OCI-LY3 (cell line): ENCODE data around the gene UBL4A.

Source experiments
- H2AFZ ChIP-seq: fragments of 200-600, 300-600 bp; shearing (Covaris generic); 2 replicates; pipeline ENCODE4 v1.6.0; 2014; ENCODE audit warnings: antibody characterized with exemption, low read depth, low read length
- H3K27ac ChIP-seq: fragments of 200-600, 300-600 bp; sonication (generic); 2 replicates; pipeline ENCODE4 v1.5.1; 2014; ENCODE audit warnings: mild to moderate bottlenecking, low read length, moderate library complexity, mixed read lengths
- H3K27me3 ChIP-seq: fragments of 200-600, 300-600 bp; sonication (generic); 2 replicates; pipeline ENCODE4 v1.6.1; 2014; ENCODE audit warnings: low read depth, low read length, mixed read lengths
- H3K36me3 ChIP-seq: fragments of 200-600, 300-600 bp; sonication (generic); replicated peaks from 2 replicates; pipeline ENCODE3; 2014; ENCODE audit warnings: low read depth, low read length, mixed read lengths
- H3K4me1 ChIP-seq: fragments of 300-600, 200-600 bp; sonication (generic); 2 replicates; pipeline ENCODE4 v1.6.1; 2014; ENCODE audit warnings: low read length, mixed read lengths
- H3K4me2 ChIP-seq: fragments of 200-600, 300-600 bp; sonication (generic); 2 replicates; pipeline ENCODE4 v1.6.1; 2014; ENCODE audit warnings: low read length, mixed read lengths
- H3K4me3 ChIP-seq: fragments of 300-600, 200-600 bp; sonication (generic); 2 replicates; pipeline ENCODE4 v1.5.1; 2014; ENCODE audit warnings: antibody characterized with exemption, mild to moderate bottlenecking, low read length, moderate library complexity
- H3K79me2 ChIP-seq: fragments of 300-600, 200-600 bp; shearing (Covaris generic); 2 replicates; pipeline ENCODE4 v1.6.1; 2014; ENCODE audit warnings: mild to moderate bottlenecking, low read length, mixed read lengths
- H3K9ac ChIP-seq: fragments of 300-600, 200-600 bp; shearing (Covaris generic); 2 replicates; pipeline ENCODE4 v1.6.0; 2014; ENCODE audit warnings: mild to moderate bottlenecking, low read length, moderate library complexity
- H3K9me3 ChIP-seq: fragments of 200-600, 300-600 bp; shearing (Covaris generic); 2 replicates; pipeline ENCODE4 v1.6.1; 2014; ENCODE audit warnings: low read length, mixed read lengths; ENCODE audit not compliant: insufficient read depth
- H4K20me1 ChIP-seq: fragments of 200-600, 300-600 bp; sonication (generic); 2 replicates; pipeline ENCODE4 v1.6.1; 2016; ENCODE audit warnings: low read length, mixed read lengths; ENCODE audit not compliant: insufficient read depth
- EZH2phosphoT487 ChIP-seq: fragments of 200-600 bp; shearing (Covaris generic); IDR thresholded peaks from 2 replicates; pipeline ENCODE4 v1.6.1; 2018; ENCODE audit warnings: antibody characterized with exemption, mixed run types, low read depth
- TF ChIP-seq, protein P1 (sequence below): fragments of 200-600, 300-600 bp; sonication (generic); IDR thresholded peaks from 2 replicates; pipeline ENCODE4 v1.5.1; 2014; ENCODE audit warnings: antibody characterized with exemption, low read length, low read depth

UBL4A gene

DNA sequence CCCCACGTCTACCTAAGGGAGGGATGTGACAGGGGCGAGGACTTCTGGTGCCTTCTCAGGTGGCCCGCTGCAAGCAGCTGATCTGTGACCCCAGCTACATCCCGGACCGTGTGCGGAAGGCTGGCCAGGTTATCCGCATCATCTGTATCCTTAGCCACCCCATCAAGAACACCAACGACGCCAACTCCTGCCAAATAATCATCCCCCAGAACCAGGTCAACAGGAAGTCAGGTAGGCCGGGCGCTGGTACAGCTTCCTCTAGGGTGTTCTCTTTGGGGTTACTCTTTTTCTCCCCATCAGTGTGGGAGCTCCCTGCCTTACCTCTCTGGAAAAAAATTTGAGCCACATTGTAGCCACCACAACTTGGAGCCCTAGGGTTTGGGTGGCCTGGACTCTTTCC is 44.9 kb downstream of the UBL4A start:
- H2AFZ ChIP-seq = no peak overlapping the region
- no peak overlapping the region for H3K4me2 ChIP-seq
- no peak overlapping the region for H3K27ac ChIP-seq
- H3K4me3 ChIP-seq = no peak overlapping the region
- H3K79me2 ChIP-seq = peaks cover 33% of the 10 kb centered on the region
- no peaks in the 10 kb centered on the region for H3K9me3 ChIP-seq
- H3K36me3 ChIP-seq = peaks cover 5% of the 10 kb centered on the region
- no peaks in the 10 kb centered on the region for H3K27me3 ChIP-seq
- no peak overlapping the region for H3K9ac ChIP-seq
- H3K4me1 ChIP-seq = peaks cover 15% of the 10 kb centered on the region
- H4K20me1 ChIP-seq = no peaks in the 10 kb centered on the region
- no peak for TF ChIP-seq EZH2phosphoT487
- TF ChIP-seq, protein P1, sequence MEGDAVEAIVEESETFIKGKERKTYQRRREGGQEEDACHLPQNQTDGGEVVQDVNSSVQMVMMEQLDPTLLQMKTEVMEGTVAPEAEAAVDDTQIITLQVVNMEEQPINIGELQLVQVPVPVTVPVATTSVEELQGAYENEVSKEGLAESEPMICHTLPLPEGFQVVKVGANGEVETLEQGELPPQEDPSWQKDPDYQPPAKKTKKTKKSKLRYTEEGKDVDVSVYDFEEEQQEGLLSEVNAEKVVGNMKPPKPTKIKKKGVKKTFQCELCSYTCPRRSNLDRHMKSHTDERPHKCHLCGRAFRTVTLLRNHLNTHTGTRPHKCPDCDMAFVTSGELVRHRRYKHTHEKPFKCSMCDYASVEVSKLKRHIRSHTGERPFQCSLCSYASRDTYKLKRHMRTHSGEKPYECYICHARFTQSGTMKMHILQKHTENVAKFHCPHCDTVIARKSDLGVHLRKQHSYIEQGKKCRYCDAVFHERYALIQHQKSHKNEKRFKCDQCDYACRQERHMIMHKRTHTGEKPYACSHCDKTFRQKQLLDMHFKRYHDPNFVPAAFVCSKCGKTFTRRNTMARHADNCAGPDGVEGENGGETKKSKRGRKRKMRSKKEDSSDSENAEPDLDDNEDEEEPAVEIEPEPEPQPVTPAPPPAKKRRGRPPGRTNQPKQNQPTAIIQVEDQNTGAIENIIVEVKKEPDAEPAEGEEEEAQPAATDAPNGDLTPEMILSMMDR = no peak

DNA sequence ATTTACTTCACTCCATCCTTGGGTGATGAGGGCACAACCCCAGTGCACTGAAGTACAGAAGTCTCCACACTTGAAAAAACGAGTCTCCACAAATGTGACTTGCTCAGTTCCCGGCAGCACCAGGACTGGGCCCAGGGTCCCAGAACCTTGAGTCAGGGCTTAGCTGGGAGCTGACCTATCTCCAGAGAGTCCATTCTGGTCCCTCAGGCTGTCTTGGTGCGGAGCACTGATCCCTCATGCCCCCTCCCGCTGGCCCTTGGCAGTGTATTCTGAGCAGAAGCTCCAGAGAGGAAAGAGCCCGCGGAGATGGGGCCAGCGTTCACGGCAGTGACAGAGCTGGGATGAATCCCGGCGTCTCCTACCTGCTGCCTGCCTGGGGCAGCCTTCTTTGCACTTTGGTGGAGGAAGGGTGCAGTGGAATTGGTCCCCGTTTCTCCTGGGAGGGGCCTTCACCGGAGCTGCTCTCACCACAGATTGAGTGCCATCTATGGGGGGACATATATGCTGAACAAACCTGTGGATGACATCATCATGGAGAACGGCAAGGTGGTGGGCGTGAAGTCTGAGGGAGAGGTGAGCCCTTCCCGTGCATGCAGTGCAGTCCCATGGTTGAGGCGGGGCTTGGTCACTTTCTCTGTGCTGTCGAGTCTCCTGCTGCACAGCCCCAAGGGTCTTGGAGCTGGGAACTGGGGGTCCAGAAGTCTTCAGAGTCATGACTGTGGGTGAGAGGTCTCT is 45.6 kb downstream of the UBL4A start:
- Histone ChIP-seq H3K9ac (no peak overlapping the region), H3K79me2 (peaks cover 33% of the 10 kb centered on the region), H3K36me3 (peaks cover 10% of the 10 kb centered on the region), H3K4me2 (no peak overlapping the region), H4K20me1 (no peaks in the 10 kb centered on the region), H3K27ac (no peak overlapping the region), H3K27me3 (no peaks in the 10 kb centered on the region), H3K9me3 (no peaks in the 10 kb centered on the region), H2AFZ (no peak overlapping the region), H3K4me1 (peaks cover 19% of the 10 kb centered on the region), H3K4me3 (no peak overlapping the region)
- no peak for TF ChIP-seq EZH2phosphoT487
- TF ChIP-seq, protein P1 = no peak

DNA sequence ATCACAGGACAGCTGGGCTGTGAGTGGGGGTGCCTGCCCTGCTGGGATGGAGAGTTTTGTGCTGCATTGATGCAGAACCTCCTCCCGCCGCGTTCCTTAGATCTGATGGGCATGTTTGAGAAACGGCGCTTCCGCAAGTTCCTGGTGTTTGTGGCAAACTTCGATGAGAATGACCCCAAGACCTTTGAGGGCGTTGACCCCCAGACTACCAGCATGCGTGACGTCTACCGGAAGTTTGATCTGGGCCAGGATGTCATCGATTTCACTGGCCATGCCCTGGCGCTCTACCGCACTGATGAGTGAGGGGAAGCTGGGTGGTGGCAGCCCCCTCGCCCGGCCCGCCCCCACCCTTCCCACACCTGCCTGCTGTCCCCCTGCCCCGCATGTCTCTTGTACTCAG is 46.6 kb downstream of the UBL4A start:
- H2AFZ ChIP-seq = no peak overlapping the region
- H3K27ac ChIP-seq = no peak overlapping the region
- H3K9ac ChIP-seq = no peak overlapping the region
- H3K9me3 ChIP-seq = no peaks in the 10 kb centered on the region
- H3K36me3 ChIP-seq = peaks cover 12% of the 10 kb centered on the region
- no peak for TF ChIP-seq EZH2phosphoT487
- TF ChIP-seq, protein P1 = no peak
- H4K20me1 ChIP-seq = no peaks in the 10 kb centered on the region
- peaks cover 28% of the 10 kb centered on the region for H3K79me2 ChIP-seq
- no peaks in the 10 kb centered on the region for H3K27me3 ChIP-seq
- H3K4me2 ChIP-seq = no peak overlapping the region
- H3K4me3 ChIP-seq = no peak overlapping the region
- H3K4me1 ChIP-seq = peaks cover 16% of the 10 kb centered on the region

DNA sequence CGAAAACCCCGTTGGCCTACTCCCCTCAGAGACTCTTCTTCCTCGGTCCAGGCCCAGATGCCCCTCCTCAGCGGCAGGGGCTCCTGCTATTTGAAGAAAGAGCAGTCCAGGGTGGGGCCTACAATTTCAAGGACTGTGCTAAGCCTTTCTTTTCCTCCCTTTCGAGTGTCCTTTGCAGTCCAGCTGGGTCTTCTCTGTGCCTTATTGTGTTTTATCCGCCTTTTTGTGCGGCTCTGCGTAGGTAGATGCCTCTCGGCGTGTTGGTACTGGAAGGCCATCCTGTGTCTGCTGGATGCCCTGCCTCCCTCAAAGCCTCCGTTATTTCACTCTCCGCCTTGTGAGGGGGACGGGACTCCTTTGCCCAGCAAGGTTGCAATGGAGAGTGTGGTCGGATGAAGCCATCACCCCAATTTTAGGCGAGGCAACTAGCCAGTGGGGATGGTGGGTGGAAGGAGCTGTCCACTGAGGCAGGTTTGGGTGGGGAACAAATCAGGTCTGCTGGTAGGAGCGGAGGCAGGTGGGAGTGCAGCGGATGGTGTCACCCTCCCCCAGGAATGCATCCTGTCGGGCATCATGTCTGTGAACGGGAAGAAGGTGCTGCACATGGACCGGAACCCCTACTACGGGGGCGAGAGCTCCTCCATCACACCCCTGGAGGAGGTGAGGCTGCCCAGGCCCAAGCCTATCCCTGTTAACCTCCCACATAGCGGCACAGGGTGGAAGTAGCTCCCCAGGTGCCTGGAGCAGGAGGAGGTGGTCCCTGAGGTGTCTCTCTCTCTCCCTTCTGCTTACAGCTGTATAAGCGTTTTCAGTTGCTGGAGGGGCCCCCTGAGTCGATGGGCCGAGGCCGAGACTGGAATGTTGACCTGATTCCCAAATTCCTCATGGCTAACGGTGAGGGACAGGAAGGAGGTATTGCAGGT is 48.2 kb downstream of the UBL4A start:
- no peaks in the 10 kb centered on the region for H3K27me3 ChIP-seq
- peak overlapping the region; percentile 75 for H3K9ac ChIP-seq
- TF ChIP-seq EZH2phosphoT487 = no peak
- TF ChIP-seq, protein P1 = no peak
- peaks cover 12% of the 10 kb centered on the region for H3K36me3 ChIP-seq
- H4K20me1 ChIP-seq = no peaks in the 10 kb centered on the region
- H3K4me1 ChIP-seq = peaks cover 9% of the 10 kb centered on the region
- no peak overlapping the region for H2AFZ ChIP-seq
- no peak overlapping the region for H3K27ac ChIP-seq
- H3K4me2 ChIP-seq = peak overlapping the region; percentile 92
- H3K4me3 ChIP-seq = peak overlapping the region; percentile 93
- peaks cover 21% of the 10 kb centered on the region for H3K79me2 ChIP-seq
- H3K9me3 ChIP-seq = no peaks in the 10 kb centered on the region
